GM23248 (cell line): Measurements from ENCODE around the gene UGT2B15. TPM values are rescaled to one million over a fixed set of nuclear protein-coding genes. Genes with fewer than 3 reads are reported as not detected.
"Not testable (repeated sequence)": the region's sequence is repeated elsewhere in the genome, so short reads cannot be mapped to it uniquely, and the experiment has no call there.

Experiments
- DNase-seq: peaks from one replicate; pipeline ENCODE4 v3.0.0-alpha.2; 2015
- H2AFZ ChIP-seq: fragments of 200-600 bp; sonication (generic); 2 replicates; pipeline ENCODE4 v1.6.1; 2016; ENCODE audit warnings: antibody characterized with exemption
- H3F3A ChIP-seq: fragments of 200-600 bp; sonication (generic); 2 replicates; pipeline ENCODE4 v1.6.1; 2016; ENCODE audit warnings: mild to moderate bottlenecking, antibody characterized with exemption, mixed run types; ENCODE audit not compliant: insufficient read depth
- H3K27ac ChIP-seq: fragments of 200-600 bp; sonication (generic); 2 replicates; pipeline ENCODE4 v1.5.1; 2016; ENCODE audit warnings: mild to moderate bottlenecking
- H3K27me3 ChIP-seq: fragments of 200-600 bp; sonication (generic); replicated peaks from 2 replicates; pipeline ENCODE4 v1.6.1; 2016; ENCODE audit warnings: mild to moderate bottlenecking; ENCODE audit not compliant: insufficient read depth
- H3K36me3 ChIP-seq: fragments of 200-600 bp; sonication (generic); 2 replicates; pipeline ENCODE4 v1.6.1; 2016; ENCODE audit warnings: low read depth, mild to moderate bottlenecking
- H3K4me1 ChIP-seq: fragments of 200-600 bp; sonication (generic); 2 replicates; pipeline ENCODE4 v1.6.1; 2016; ENCODE audit warnings: mild to moderate bottlenecking; ENCODE audit not compliant: insufficient read depth
- H3K4me2 ChIP-seq: fragments of 200-600 bp; sonication (generic); one replicate; pipeline ENCODE4 v1.6.1; 2016; ENCODE audit warnings: mild to moderate bottlenecking; ENCODE audit not compliant: unreplicated experiment
- H3K4me3 ChIP-seq: fragments of 200-600 bp; sonication (generic); 2 replicates; pipeline ENCODE4 v1.5.1; 2016; ENCODE audit warnings: mild to moderate bottlenecking
- H3K79me2 ChIP-seq: fragments of 200-600 bp; sonication (generic); 2 replicates; pipeline ENCODE4 v1.6.1; 2016; ENCODE audit warnings: mild to moderate bottlenecking; ENCODE audit not compliant: insufficient read depth
- H3K9ac ChIP-seq: fragments of 200-600 bp; sonication (generic); 2 replicates; pipeline ENCODE4 v1.6.1; 2016; ENCODE audit warnings: mild to moderate bottlenecking
- H3K9me2 ChIP-seq: fragments of 200-600 bp; sonication (generic); 2 replicates; pipeline ENCODE4 v1.6.1; 2016; ENCODE audit warnings: mixed run types, mild to moderate bottlenecking, moderate library complexity; ENCODE audit not compliant: insufficient read depth
- H3K9me3 ChIP-seq: fragments of 200-600 bp; sonication (generic); one replicate; pipeline ENCODE4 v1.6.1; 2017; ENCODE audit warnings: low read depth
- H4K20me1 ChIP-seq: fragments of 200-600 bp; sonication (generic); 2 replicates; pipeline ENCODE4 v1.6.0; 2016; ENCODE audit not compliant: insufficient read depth
- EZH2 ChIP-seq: fragments of 200-600 bp; sonication (generic); IDR thresholded peaks from 2 replicates; pipeline ENCODE4 v1.6.1; 2018; ENCODE audit warnings: antibody characterized with exemption, mild to moderate bottlenecking; ENCODE audit not compliant: insufficient read depth, poor library complexity, severe bottlenecking
- EZH2phosphoT487 ChIP-seq: fragments of 200-600 bp; sonication (generic); IDR thresholded peaks from 2 replicates; pipeline ENCODE4 v1.6.1; 2018; ENCODE audit warnings: antibody characterized with exemption, moderate library complexity, mild to moderate bottlenecking, low read depth; ENCODE audit not compliant: insufficient read depth
- WGBS, 2 experiments: methylation state at CpG; one replicate each; pipeline ENCODE4 v1.1.6; 2015 to 2017; ENCODE audit warnings: low lambda C conversion rate in 2 of 2, low coverage in 1 of 2; ENCODE audit errors: missing lambda C conversion rate in 2 of 2; 5-methylcytosine and 5-hydroxymethylcytosine counted together
- in situ Hi-C: fragments of 300-500 bp; cut with MboI; formaldehyde crosslinking; loops from 2 replicates; pipeline ENCODE4 v1.15.0; 2020
- polyA plus RNA-seq: library from polyadenylated mRNA; unstranded; fragments of >200 nt; fragmentation: Nextera tagmentation; extraction: Ambion mirVana; gene quantifications from 2 replicates; pipeline ENCODE4 v1.2.1, GENCODE V29; 2016
- total RNA-seq: library from RNA; depleted of rRNA; stranded (reverse); fragments of >200 nt; shearing (Covaris generic); gene quantifications from 2 replicates; pipeline ENCODE4 v1.2.3, GENCODE V29; 2014

UGT2B15 gene
- total and polyA plus RNA-seq, 2 experiments from 2014 or later, result not detected

- no peaks in the 10 kb centered on the region for H3K4me1 ChIP-seq
- H4K20me1 ChIP-seq, result no peaks in the 10 kb centered on the region
- no peaks in the 10 kb centered on the region for H3K9me3 ChIP-seq
- no peak overlapping the region for H3K4me3 ChIP-seq
- H3K9me2 ChIP-seq, result no peaks in the 10 kb centered on the region
- H3F3A ChIP-seq, result no peaks in the 10 kb centered on the region
- TF ChIP-seq EZH2phosphoT487, result no peak
- TF ChIP-seq EZH2, result no peak
- no peaks in the 10 kb centered on the region for H3K79me2 ChIP-seq
- no peak overlapping the region for H3K27ac ChIP-seq
- WGBS, 2 experiments, result 8 to 12% methylated on average over 3 of the region's 3 CpGs
- no peaks in the 10 kb centered on the region for H3K36me3 ChIP-seq
- no peak overlapping the region for H3K4me2 ChIP-seq
- no peak overlapping the region for H2AFZ ChIP-seq
- H3K9ac ChIP-seq, result no peak overlapping the region
- in situ Hi-C loops, result no loop called here
- DNase-seq, result no peak
- H3K27me3 ChIP-seq, result no peaks in the 10 kb centered on the region
These were observed 14.5 kb downstream of the UGT2B15 start for GRCh38 chr4:68655764-68656444.

DNA sequence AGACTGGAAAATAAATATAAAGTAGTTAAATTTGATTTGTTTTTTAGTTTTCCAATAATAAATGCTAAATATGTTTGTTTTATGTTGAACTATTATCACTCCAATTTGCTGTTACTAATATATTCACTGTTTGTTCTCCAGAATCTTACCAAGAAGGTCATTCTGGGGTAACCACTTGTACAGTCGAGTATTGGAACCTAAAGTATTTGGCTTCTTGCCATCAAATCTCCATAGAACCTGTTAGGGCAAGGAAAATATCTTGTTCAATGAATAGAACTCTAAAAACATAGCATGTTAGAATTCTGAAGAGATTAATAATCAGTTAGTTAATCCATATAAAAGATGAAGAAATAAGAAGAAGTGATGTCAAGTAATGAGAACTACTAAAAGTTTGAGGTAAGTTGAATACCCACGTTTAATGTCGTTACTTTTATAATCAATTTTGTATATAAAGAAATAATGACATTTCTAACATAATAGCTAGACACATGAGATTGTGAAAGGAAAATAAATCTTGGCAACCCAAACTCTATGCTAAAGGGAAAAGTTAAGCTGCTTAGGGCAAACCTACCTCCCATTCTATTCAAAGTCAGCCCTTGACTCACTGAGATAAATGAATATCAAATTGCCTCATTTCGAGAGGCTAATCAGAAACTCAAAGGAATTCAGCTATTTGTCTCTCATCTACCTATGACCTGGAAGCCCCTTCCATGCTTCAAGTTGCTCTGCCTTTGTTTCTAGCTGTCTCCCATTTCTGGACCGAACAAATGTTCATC lies 15.3 kb downstream of the UGT2B15 start:
- H3K9ac ChIP-seq, result no peak overlapping the region
- TF ChIP-seq EZH2 (no peak), EZH2phosphoT487 (no peak)
- in situ Hi-C loops, result no loop called here

DNA sequence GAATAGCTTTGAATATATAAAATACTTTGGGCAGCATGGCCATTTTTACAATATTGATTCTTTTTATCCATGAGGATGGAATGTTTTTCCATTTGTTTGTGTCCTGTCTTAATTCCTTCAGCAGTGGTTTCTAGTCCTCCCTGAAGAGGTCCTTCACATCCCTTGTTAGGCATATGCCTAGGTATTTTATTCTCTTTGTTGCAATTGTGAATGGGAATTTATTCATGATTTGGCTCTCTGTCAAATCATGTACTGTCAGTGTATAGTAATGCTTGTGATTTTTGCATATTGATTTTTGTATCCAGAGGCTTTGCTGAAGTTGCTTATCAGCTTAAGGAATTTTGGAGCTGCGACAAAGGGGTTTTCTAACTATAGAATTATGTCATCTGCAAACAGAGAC lies 18.5 kb downstream of the UGT2B15 start:
- Histone ChIP-seq H3K9ac (no peak overlapping the region), H3K36me3 (no peaks in the 10 kb centered on the region), H3K27ac (no peak overlapping the region), H3K4me2 (no peak overlapping the region), H4K20me1 (no peaks in the 10 kb centered on the region), H3K9me2 (no peaks in the 10 kb centered on the region), H3K27me3 (no peaks in the 10 kb centered on the region), H3K4me3 (no peak overlapping the region), H3K9me3 (no peaks in the 10 kb centered on the region), H2AFZ (no peak overlapping the region), H3F3A (no peaks in the 10 kb centered on the region), H3K4me1 (no peaks in the 10 kb centered on the region), H3K79me2 (no peaks in the 10 kb centered on the region)
- in situ Hi-C loops, result no loop called here
- TF ChIP-seq EZH2phosphoT487 (no peak), EZH2 (no peak)
- DNase-seq, result no peak
- WGBS, 2 experiments, result 13 to 28% methylated on average over 1 of the region's 1 CpG

More for the DNA sequence above, 15.3 kb downstream of the UGT2B15 start:
- Histone ChIP-seq H3K4me1 (no peaks in the 10 kb centered on the region), H3K27ac (no peak overlapping the region), H4K20me1 (no peaks in the 10 kb centered on the region), H3F3A (no peaks in the 10 kb centered on the region), H3K9me3 (no peaks in the 10 kb centered on the region), H2AFZ (no peak overlapping the region), H3K36me3 (no peaks in the 10 kb centered on the region), H3K9me2 (no peaks in the 10 kb centered on the region), H3K27me3 (no peaks in the 10 kb centered on the region), H3K4me2 (no peak overlapping the region), H3K4me3 (no peak overlapping the region), H3K79me2 (no peaks in the 10 kb centered on the region)
- no peak for DNase-seq
- WGBS, 2 experiments, result 9% methylated on average over 5 of the region's 5 CpGs

DNA sequence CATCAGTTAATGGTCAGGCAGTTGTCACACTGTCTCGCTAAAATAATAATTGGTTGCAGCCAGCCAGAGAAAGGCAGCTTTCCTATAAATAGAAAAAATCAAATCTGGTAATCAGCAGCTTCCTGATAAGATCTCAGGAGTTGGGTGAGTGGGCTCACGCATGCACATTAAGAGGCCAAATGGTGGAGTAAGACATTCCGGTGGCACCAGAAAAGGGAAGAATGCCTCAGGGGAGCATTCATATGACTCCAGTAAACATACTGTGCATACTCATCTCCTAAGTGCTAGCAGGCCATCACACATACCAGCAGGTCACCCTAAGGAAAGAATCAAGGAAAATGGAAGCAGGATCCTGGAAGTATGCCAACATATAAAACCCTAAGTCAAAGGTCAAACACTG lies 40.1 kb downstream of the UGT2B15 start:
- Histone ChIP-seq H3K4me2 (no peak overlapping the region), H3F3A (no peaks in the 10 kb centered on the region), H4K20me1 (no peaks in the 10 kb centered on the region), H3K79me2 (no peaks in the 10 kb centered on the region), H3K9me2 (no peaks in the 10 kb centered on the region), H3K27ac (no peak overlapping the region), H3K9me3 (no peaks in the 10 kb centered on the region), H3K36me3 (no peaks in the 10 kb centered on the region), H3K4me1 (no peaks in the 10 kb centered on the region), H3K9ac (no peak overlapping the region), H3K27me3 (no peaks in the 10 kb centered on the region), H2AFZ (no peak overlapping the region), H3K4me3 (no peak overlapping the region)
- WGBS, 2 experiments, result 49 to 57% methylated on average over 3 of the region's 3 CpGs
- in situ Hi-C loops, result no loop called here
- TF ChIP-seq EZH2, result no peak
- no peak for TF ChIP-seq EZH2phosphoT487
- no peak for DNase-seq

DNA sequence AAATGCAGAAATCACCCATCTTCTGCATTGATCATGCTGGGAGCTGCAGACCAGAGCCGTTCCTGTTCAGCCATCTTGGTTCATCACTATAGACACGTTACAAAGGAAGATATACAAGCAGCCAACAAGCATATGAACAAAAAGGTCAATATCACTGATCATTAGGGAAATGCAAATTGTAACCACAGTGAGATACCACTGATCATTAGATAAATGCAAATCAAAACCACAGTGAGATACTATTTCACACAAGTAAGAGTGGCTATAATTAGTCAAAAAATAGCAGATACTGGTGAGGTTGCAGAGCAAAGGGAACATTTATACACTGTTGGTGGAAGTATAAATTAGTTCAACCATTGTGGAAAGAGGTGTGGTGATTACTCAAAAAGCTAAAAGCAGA lies 47.7 kb downstream of the UGT2B15 start:
- H3K4me2 ChIP-seq, result not testable (repeated sequence)
- WGBS, 2 experiments, result 27 to 36% methylated on average over 2 of the region's 2 CpGs

More for the DNA sequence above, 47.7 kb downstream of the UGT2B15 start:
- DNase-seq, H3K9ac ChIP-seq, H2AFZ ChIP-seq, H3F3A ChIP-seq, H3K4me3 ChIP-seq, H3K27ac ChIP-seq, H4K20me1 ChIP-seq, H3K79me2 ChIP-seq, in situ Hi-C loops, H3K27me3 ChIP-seq, H3K9me2 ChIP-seq, H3K36me3 ChIP-seq, H3K4me1 ChIP-seq, H3K9me3 ChIP-seq: not testable (repeated sequence)
